ENCODE results near the gene SYNGR1. TPM values are rescaled to one million over a fixed set of nuclear protein-coding genes. Genes with fewer than 3 reads are reported as not detected.

SYNGR1 gene
- total and polyA plus RNA-seq, 2 of the 8 experiments (the other 6 are each of a cell fraction or from before 2014, with no cell fraction given): 32.5 to 84.7 TPM

- Histone ChIP-seq H3K9ac (replicated peaks in 1 of 4; ENCODE audit: extremely low read depth in 1 of 4, low read depth in 3 of 4, low read length in 3 of 4) (no peak overlapping the region; a peak in 1 of 7 replicates), H4K91ac (replicated peaks; ENCODE audit: insufficient read length, low read length) (no peak overlapping the region), H2BK20ac (ENCODE audit: low read length) (no peak overlapping the region), H3K79me1 (ENCODE audit: low read depth, low read length) (no peaks in the 10 kb centered on the region), H2BK15ac (ENCODE audit: low read length) (no peak overlapping the region), H2BK12ac (ENCODE audit: low read depth, low read length) (no peak overlapping the region), H3K4me3 (ENCODE audit: extremely low read depth in 1 of 4, insufficient read depth in 2 of 4, low read depth in 3 of 4, low read length in 4 of 4) (no peak overlapping the region), H3K18ac (ENCODE audit: extremely low read depth, low read length) (no peak overlapping the region), H2AK5ac (ENCODE audit: low read depth, low read length) (no peak overlapping the region), H3K4me1 (replicated peaks in 1 of 4; ENCODE audit: control insufficient read depth in 3 of 4, insufficient read depth in 4 of 4, low read length in 3 of 4) (peaks cover 0 to 3% (median under 1%) of the 10 kb centered on the region in 4 experiments; a peak in 1 of 7 replicates), H3K4ac (replicated peaks; ENCODE audit: insufficient read length, low read depth, low read length) (no peak overlapping the region), H4K8ac (ENCODE audit: extremely low read depth, insufficient read depth, low read length) (no peak overlapping the region), H3K56ac (replicated peaks; ENCODE audit: insufficient read length, low read depth, low read length) (no peak overlapping the region), H4K20me1 (replicated peaks in 1 of 2; ENCODE audit: control insufficient read depth in 1 of 2, insufficient read depth in 2 of 2, low read length in 2 of 2) (no peaks in the 10 kb centered on the region), H3K4me2 (ENCODE audit: insufficient read depth in 1 of 2, low read depth in 2 of 2, low read length in 2 of 2) (no peak overlapping the region), H3K23me2 (ENCODE audit: low read depth, low read length) (no peaks in the 10 kb centered on the region; the same call in 1 of the 2 replicates), H3K23ac (ENCODE audit: insufficient read length) (no peak overlapping the region), H2BK120ac (replicated peaks; ENCODE audit: low read depth, low read length) (no peak overlapping the region), H3K9me3 (ENCODE audit: insufficient read depth in 2 of 2, low read depth in 1 of 2, low read length in 1 of 2) (no peaks in the 10 kb centered on the region), H3K36me3 (ENCODE audit: control insufficient read depth in 2 of 4, insufficient read depth in 4 of 4, low read length in 3 of 4) (no peaks in the 10 kb centered on the region), H4K5ac (ENCODE audit: insufficient read length, low read depth, low read length) (no peak overlapping the region), H2AFZ (ENCODE audit: low read length) (no peak overlapping the region), H3K27me3 (replicated peaks in 1 of 4; ENCODE audit: control insufficient read depth in 3 of 4, extremely low read depth in 1 of 4, insufficient read depth in 3 of 4, low read length in 3 of 4) (no peaks in the 10 kb centered on the region), H3K14ac (ENCODE audit: insufficient read length) (no peak overlapping the region), H2BK5ac (ENCODE audit: low read depth, low read length) (no peak overlapping the region), H3K27ac (ENCODE audit: low read depth, low read length) (no peak overlapping the region), H3K79me2 (ENCODE audit: control insufficient read depth in 1 of 2, insufficient read depth in 2 of 2, low read length in 2 of 2) (peaks cover 0 to 6% of the 10 kb centered on the region in 2 experiments; a peak in 2 of 4 replicates)
- WGBS, 2 experiments (ENCODE audit: extremely low coverage in 1 of 2, insufficient coverage in 1 of 2, insufficient read length in 1 of 2, insufficient replicate concordance in 2 of 2, low coverage in 1 of 2, low lambda C conversion rate in 2 of 2, missing lambda C conversion rate in 1 of 2): 80% methylated on average over 11 of the region's 11 CpGs; no CpG with 5 or more reads in 1 of the 2 experiments
- FAIRE-seq (no peak), DNase-seq (ENCODE audit: low read depth in 1 of 2, low spot score in 2 of 2) (no peak)
- CTCF ChIA-PET (ENCODE audit: partially characterized antibody): interaction anchor here (1.3 kb wide), 1 partner anchor 98 kb away, joined by 3 read pairs; no protein-coding TSS in a partner anchor
- POLR2A ChIA-PET (ENCODE audit: partially characterized antibody): no interaction called here
- TF ChIP-seq RNF2 (IDR thresholded peaks at IDR 0.05; ENCODE audit: borderline replicate concordance, low read depth, low read length, missing control alignments, poor library complexity, severe bottlenecking) (no peak), CHD1 (IDR thresholded peaks at IDR 0.05; ENCODE audit: low read depth, low read length) (no peak), MAFK (IDR thresholded peaks at IDR 0.05; ENCODE audit: low read depth, low read length) (no peak), RXRA (IDR thresholded peaks at IDR 0.05; ENCODE audit: insufficient read depth, low read depth, low read length) (no peak)
Measured at GRCh38 chr22:39395936-39396796, 46.4 kb downstream of the SYNGR1 start.
